ENCODE measurements around the gene APOA5.
"Not testable (repeated sequence)": the region's sequence is repeated elsewhere in the genome, so short reads cannot be mapped to it uniquely, and the experiment has no call there.

APOA5 gene

DNA sequence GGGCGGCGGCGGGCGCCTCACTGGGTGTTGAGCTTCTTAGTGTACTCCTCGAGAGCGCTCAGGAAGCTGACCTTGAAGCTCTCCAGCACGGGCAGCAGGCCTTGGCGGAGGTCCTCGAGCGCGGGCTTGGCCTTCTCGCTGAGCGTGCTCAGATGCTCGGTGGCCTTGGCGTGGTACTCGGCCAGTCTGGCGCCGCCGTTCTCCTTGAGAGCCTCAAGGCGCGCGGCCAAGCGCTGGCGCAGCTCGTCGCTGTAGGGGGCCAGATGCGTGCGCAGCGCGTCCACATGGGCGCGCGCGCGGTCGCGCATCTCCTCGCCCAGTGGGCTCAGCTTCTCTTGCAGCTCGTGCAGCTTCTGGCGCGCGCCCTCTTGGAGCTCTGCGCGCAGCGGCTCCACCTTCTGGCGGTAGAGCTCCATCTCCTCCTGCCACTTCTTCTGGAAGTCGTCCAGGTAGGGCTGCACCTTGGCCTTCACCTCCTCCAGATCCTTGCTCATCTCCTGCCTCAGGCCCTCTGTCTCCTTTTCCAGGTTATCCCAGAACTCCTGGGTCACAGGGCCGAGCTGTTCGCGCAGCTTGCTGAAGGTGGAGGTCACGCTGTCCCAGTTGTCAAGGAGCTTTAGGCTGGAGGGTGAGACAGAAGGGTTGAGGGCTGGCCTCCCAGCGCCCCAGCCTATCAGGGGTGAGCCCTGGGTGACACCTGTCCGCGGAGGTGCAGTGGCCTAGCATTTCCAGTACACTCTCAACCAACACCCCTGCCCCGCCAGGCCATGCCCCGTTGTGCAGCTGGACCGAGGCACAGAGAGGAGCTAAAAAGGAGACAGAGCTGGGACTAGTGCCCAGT, 44.3 kb upstream of the APOA5 start:
- Histone ChIP-seq H2AFZ (ENCODE audit: low read length) (peak overlapping the region; percentile 94), H3K4me3 (ENCODE audit: low read length in 2 of 2) (peak overlapping the region; percentile 22 to 77), H3K4me2 (ENCODE audit: insufficient read depth, low read length, poor library complexity, severe bottlenecking) (peak overlapping the region; percentile 82), H3K23ac (ENCODE audit: low read depth, low read length, poor library complexity) (peak overlapping the region; percentile 97), H4K91ac (ENCODE audit: low read depth, low read length, poor library complexity) (no peak overlapping the region), H2BK120ac (ENCODE audit: low read depth, low read length) (peak overlapping the region; percentile 52), H3K27ac (replicated peaks; ENCODE audit: low read length) (no peak overlapping the region), H4K8ac (ENCODE audit: low read depth, low read length) (no peak overlapping the region), H3K36me3 (replicated peaks in 1 of 2; ENCODE audit: control insufficient read depth in 2 of 2, insufficient read depth in 2 of 2, low read length in 2 of 2) (no peaks in the 10 kb centered on the region), H2BK15ac (ENCODE audit: low read length) (peak overlapping the region; percentile 80), H3K9me3 (replicated peaks in 1 of 2; ENCODE audit: control insufficient read depth in 2 of 2, insufficient read depth in 1 of 2, low read depth in 1 of 2, low read length in 2 of 2) (no peaks in the 10 kb centered on the region), H3K14ac (ENCODE audit: low read length) (no peak overlapping the region), H3K4ac (ENCODE audit: low read length) (no peak overlapping the region), H3K4me1 (ENCODE audit: control insufficient read depth in 2 of 2, insufficient read depth in 1 of 2, low read depth in 1 of 2, low read length in 2 of 2) (peaks cover 9 to 19% of the 10 kb centered on the region in 2 donors), H2AK5ac (ENCODE audit: low read depth, low read length) (peak overlapping the region; percentile 97), H2BK12ac (ENCODE audit: low read length) (peak overlapping the region; percentile 24), H2BK5ac (ENCODE audit: low read length) (no peak overlapping the region), H3K79me1 (ENCODE audit: low read depth, low read length) (no peaks in the 10 kb centered on the region), H3K18ac (ENCODE audit: low read length) (peak overlapping the region; percentile 94), H3K27me3 (ENCODE audit: control insufficient read depth in 3 of 3, insufficient read depth in 3 of 3, low read depth in 1 of 3, low read length in 3 of 3) (peaks cover 0 to 10% (median 0%) of the 10 kb centered on the region in 3 experiments), H3K9ac (ENCODE audit: low read depth, low read length, poor library complexity) (peak overlapping the region; percentile 88)
- peak; percentile 76 for DNase-seq (ENCODE audit: low spot score)
- WGBS, 2 donors (ENCODE audit: extremely low coverage in 2 of 2, insufficient read length in 2 of 2, insufficient replicate concordance in 1 of 2): no CpG with 5 or more reads among the region's 57 CpGs

DNA sequence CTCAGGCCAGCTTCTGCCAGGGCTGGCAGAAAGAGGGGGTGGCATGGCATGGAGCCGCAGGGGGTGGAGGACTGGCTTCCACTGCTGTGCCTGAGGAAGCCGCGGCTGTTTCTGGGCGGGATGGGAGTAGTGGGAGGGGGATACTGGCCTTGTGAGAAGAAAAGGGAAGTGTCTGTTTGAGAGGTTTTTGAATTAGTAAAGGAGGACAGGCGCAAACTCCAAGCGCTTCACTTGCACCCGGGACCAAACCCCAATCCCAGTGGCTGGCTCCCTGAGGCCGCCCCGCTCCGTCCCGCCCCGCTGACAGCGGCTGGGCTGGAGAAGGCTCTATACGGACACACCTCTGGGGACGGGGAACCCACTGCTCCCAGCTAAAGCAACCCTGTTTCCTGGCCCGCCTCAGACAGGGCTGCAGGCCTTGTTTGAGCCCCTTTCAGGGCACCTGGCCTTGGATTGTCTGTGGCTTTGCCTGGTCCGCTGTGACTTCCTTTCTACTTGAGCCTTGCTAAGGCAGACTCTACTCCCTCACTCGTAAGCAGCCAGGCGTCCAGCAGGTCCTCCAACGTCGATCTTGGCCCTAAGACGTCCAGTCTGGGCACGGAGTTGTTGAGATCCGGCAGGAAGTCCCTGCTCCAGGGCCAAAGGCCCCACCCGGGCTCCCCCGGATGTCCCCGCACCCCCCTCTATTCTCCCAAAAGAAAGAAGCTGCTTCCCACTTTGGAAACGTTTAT, 43.5 kb upstream of the APOA5 start:
- Histone ChIP-seq H2BK5ac (ENCODE audit: low read length) (no peak overlapping the region), H2AFZ (ENCODE audit: low read length) (peak overlapping the region; percentile 73), H3K9ac (ENCODE audit: low read depth, low read length, poor library complexity) (peak overlapping the region; percentile 64), H2AK5ac (ENCODE audit: low read depth, low read length) (peak overlapping the region; percentile 97), H3K4me3 (ENCODE audit: low read length in 2 of 2) (peak overlapping the region; percentile 13 to 77), H3K36me3 (replicated peaks in 1 of 2; ENCODE audit: control insufficient read depth in 2 of 2, insufficient read depth in 2 of 2, low read length in 2 of 2) (no peaks in the 10 kb centered on the region), H2BK120ac (ENCODE audit: low read depth, low read length) (peak overlapping the region; percentile 52), H3K4me1 (ENCODE audit: control insufficient read depth in 2 of 2, insufficient read depth in 1 of 2, low read depth in 1 of 2, low read length in 2 of 2) (peaks cover 9 to 19% of the 10 kb centered on the region in 2 donors), H4K91ac (ENCODE audit: low read depth, low read length, poor library complexity) (no peak overlapping the region), H4K8ac (ENCODE audit: low read depth, low read length) (peak overlapping the region; percentile 19), H3K4ac (ENCODE audit: low read length) (no peak overlapping the region), H2BK12ac (ENCODE audit: low read length) (no peak overlapping the region), H3K23ac (ENCODE audit: low read depth, low read length, poor library complexity) (peak overlapping the region; percentile 48), H2BK15ac (ENCODE audit: low read length) (peak overlapping the region; percentile 80), H3K27ac (replicated peaks; ENCODE audit: low read length) (no peak overlapping the region), H3K18ac (ENCODE audit: low read length) (peak overlapping the region; percentile 94), H3K27me3 (ENCODE audit: control insufficient read depth in 3 of 3, insufficient read depth in 3 of 3, low read depth in 1 of 3, low read length in 3 of 3) (peaks cover 0 to 10% (median 0%) of the 10 kb centered on the region in 3 experiments), H3K79me1 (ENCODE audit: low read depth, low read length) (no peaks in the 10 kb centered on the region), H3K9me3 (replicated peaks in 1 of 2; ENCODE audit: control insufficient read depth in 2 of 2, insufficient read depth in 1 of 2, low read depth in 1 of 2, low read length in 2 of 2) (no peaks in the 10 kb centered on the region), H3K14ac (ENCODE audit: low read length) (no peak overlapping the region), H3K4me2 (ENCODE audit: insufficient read depth, low read length, poor library complexity, severe bottlenecking) (peak overlapping the region; percentile 82)
- WGBS, 2 donors (ENCODE audit: extremely low coverage in 2 of 2, insufficient read length in 2 of 2, insufficient replicate concordance in 1 of 2): no CpG with 5 or more reads among the region's 28 CpGs
- DNase-seq (ENCODE audit: low spot score): no peak

DNA sequence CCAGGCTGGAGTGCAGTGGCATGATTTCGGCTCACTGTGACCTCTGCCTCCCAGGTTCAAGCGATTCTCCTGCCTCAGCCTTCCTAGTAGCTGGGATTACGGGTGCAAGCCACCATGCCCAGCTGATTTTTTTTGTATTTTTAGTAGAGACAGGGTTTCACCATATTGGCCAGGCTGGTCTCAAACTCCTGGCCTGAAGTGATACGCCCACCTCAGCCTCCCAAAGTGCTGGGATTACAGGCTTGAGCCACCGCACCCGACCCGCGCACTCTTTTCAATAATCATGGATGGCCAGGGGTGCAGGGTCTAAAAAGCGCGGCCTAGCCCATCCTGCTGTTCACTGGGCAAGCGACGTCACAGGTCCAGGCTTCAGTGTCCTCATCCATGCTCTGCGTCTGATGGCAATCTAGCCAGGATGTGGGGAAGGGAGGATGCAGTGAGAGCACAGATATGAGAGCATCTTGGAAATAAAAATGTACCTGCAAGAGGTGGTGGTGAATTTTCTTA, 42.9 kb upstream of the APOA5 start:
- Histone ChIP-seq H3K27me3 (ENCODE audit: control insufficient read depth in 3 of 3, insufficient read depth in 3 of 3, low read depth in 1 of 3, low read length in 3 of 3) (peaks cover 0 to 10% (median 0%) of the 10 kb centered on the region in 3 experiments), H3K4me1 (ENCODE audit: control insufficient read depth in 2 of 2, insufficient read depth in 1 of 2, low read depth in 1 of 2, low read length in 2 of 2) (peaks cover 10 to 22% of the 10 kb centered on the region in 2 donors), H3K9ac (ENCODE audit: low read depth, low read length, poor library complexity) (peak overlapping the region; percentile 64), H3K4me3 (ENCODE audit: low read length in 2 of 2) (peak overlapping the region in 1 of 2 donors; percentile 20)
- not testable (repeated sequence) for H2BK5ac ChIP-seq (ENCODE audit: low read length); H4K8ac ChIP-seq (ENCODE audit: low read depth, low read length); H2BK12ac ChIP-seq (ENCODE audit: low read length); H3K79me1 ChIP-seq (ENCODE audit: low read depth, low read length); H2AK5ac ChIP-seq (ENCODE audit: low read depth, low read length); H3K4ac ChIP-seq (ENCODE audit: low read length); H3K18ac ChIP-seq (ENCODE audit: low read length); H2BK15ac ChIP-seq (ENCODE audit: low read length); H2AFZ ChIP-seq (ENCODE audit: low read length); H2BK120ac ChIP-seq (ENCODE audit: low read depth, low read length); H3K27ac ChIP-seq (replicated peaks; ENCODE audit: low read length); H3K9me3 ChIP-seq (replicated peaks in 1 of 2; ENCODE audit: control insufficient read depth in 2 of 2, insufficient read depth in 1 of 2, low read depth in 1 of 2, low read length in 2 of 2); H3K4me2 ChIP-seq (ENCODE audit: insufficient read depth, low read length, poor library complexity, severe bottlenecking); H4K91ac ChIP-seq (ENCODE audit: low read depth, low read length, poor library complexity); H3K23ac ChIP-seq (ENCODE audit: low read depth, low read length, poor library complexity); DNase-seq (ENCODE audit: low spot score); H3K36me3 ChIP-seq (replicated peaks in 1 of 2; ENCODE audit: control insufficient read depth in 2 of 2, insufficient read depth in 2 of 2, low read length in 2 of 2); H3K14ac ChIP-seq (ENCODE audit: low read length)
- no CpG with 5 or more reads among the region's 13 CpGs for WGBS, 2 donors (ENCODE audit: extremely low coverage in 2 of 2, insufficient read length in 2 of 2, insufficient replicate concordance in 1 of 2)
